K562 (cell line): ENCODE measurements around the gene HMX1. TPM values are rescaled to one million over a fixed set of nuclear protein-coding genes. Genes with fewer than 3 reads are reported as not detected.

Experiments used
- ATAC-seq: fragments of 200-7000 bp; cut with Tn5 transposase; 3 replicates; pipeline ENCODE4 v1.9.1; 2020; ENCODE audit warnings: moderate library complexity
- BruUV-seq: library from RNA; stranded (reverse); fragments of 400-500 nt; replicated peaks from 2 replicates; lab custom pipeline; 2021; lab: Mats Ljungman, UMichigan
- CTCF ChIA-PET: fragments of 300-600 bp; formaldehyde crosslinking; extraction: SDS; loops from one replicate; lab custom pipeline; 2021; ENCODE audit warnings: low intra/inter-chr PET ratio; lab: Yijun Ruan, JAX
- POLR2A ChIA-PET: fragments of 300-600, 350-650 bp; sonication (Branson Sonifier 250); formaldehyde crosslinking; extraction: SDS; loops from one replicate; lab custom pipeline; 2021; ENCODE audit warnings: antibody characterized with exemption, inconsistent platforms; lab: Yijun Ruan, JAX
- DNase-seq, 4 experiments: peaks; one replicate each; pipeline versions ENCODE4 v3.0.0 to v3.0.0-alpha.2; 2011 to 2018; ENCODE audit warnings: low spot score in 3 of 4, mixed read lengths in 3 of 4; ENCODE audit errors: extremely low read depth in 1 of 4
- FAIRE-seq: peaks from 2 replicates; lab custom pipeline; 2011; peaks lifted over from hg19 to GRCh38; lab: Jason Lieb, UNC
- H2AFZ ChIP-seq: 2 replicates; pipeline ENCODE4 v1.6.0; 2011; ENCODE audit warnings: low read depth, low read length, control low read depth, inconsistent platforms
- H3K27ac ChIP-seq: fragments of 200-600 bp; 3 replicates; pipeline ENCODE4 v1.8.0; 2011; ENCODE audit warnings: low read depth, mild to moderate bottlenecking, control low read depth, inconsistent platforms, low read length, moderate library complexity, mixed read lengths; ENCODE audit errors: extremely low read depth
- H3K27me3 ChIP-seq, 2 experiments: fragments of 300-600 bp in 1 of 2; 2 replicates in 1 of 2; 3 replicates in 1 of 2; pipeline versions ENCODE4 v1.6.0 to v1.8.0; 2011; ENCODE audit warnings: inconsistent platforms in 2 of 2, low read length in 2 of 2, mild to moderate bottlenecking in 1 of 2, mixed read lengths in 1 of 2, moderate library complexity in 1 of 2; ENCODE audit not compliant: control insufficient read depth in 2 of 2, insufficient read depth in 2 of 2
- H3K36me3 ChIP-seq: fragments of 300-600 bp; 3 replicates; pipeline ENCODE4 v1.8.0; 2011; ENCODE audit warnings: mild to moderate bottlenecking, low read length, inconsistent platforms; ENCODE audit not compliant: control insufficient read depth, insufficient read depth
- H3K4me1 ChIP-seq, 2 experiments: fragments of 200-600 bp in 1 of 2; replicated peaks in 1 of 2; 2 replicates in 1 of 2; 3 replicates in 1 of 2; pipeline versions ENCODE4 v1.5.1 to v1.8.0; 2011; ENCODE audit warnings: inconsistent platforms in 2 of 2, low read length in 2 of 2, mild to moderate bottlenecking in 1 of 2, mixed read lengths in 1 of 2, moderate library complexity in 1 of 2; ENCODE audit not compliant: control insufficient read depth in 2 of 2, insufficient read depth in 2 of 2
- H3K4me2 ChIP-seq: 2 replicates; pipeline ENCODE4 v1.6.1; 2011; ENCODE audit warnings: low read length, control low read depth, inconsistent platforms, mixed read lengths; ENCODE audit not compliant: insufficient read depth
- H3K4me3 ChIP-seq: fragments of 200-600 bp; sonication (generic), shearing (Covaris generic); 2 replicates; pipeline ENCODE4 v1.5.1; 2016; ENCODE audit warnings: control low read depth, inconsistent platforms
- H3K79me2 ChIP-seq: fragments of 200-600 bp; 3 replicates; pipeline ENCODE4 v1.8.0; 2011; ENCODE audit warnings: low read length, inconsistent platforms; ENCODE audit not compliant: control insufficient read depth, insufficient read depth
- H3K9ac ChIP-seq, 2 experiments: 2 replicates each; pipeline versions ENCODE4 v1.6.0 to v1.6.1; 2011; ENCODE audit warnings: low read depth in 2 of 2, low read length in 2 of 2, control low read depth in 1 of 2, inconsistent platforms in 1 of 2, mild to moderate bottlenecking in 1 of 2, mixed read lengths in 1 of 2; ENCODE audit not compliant: insufficient read depth in 1 of 2
- H3K9me1 ChIP-seq: one replicate; pipeline ENCODE4 v1.6.0; 2011; ENCODE audit warnings: inconsistent platforms, mild to moderate bottlenecking, low read length, moderate library complexity; ENCODE audit not compliant: control insufficient read depth, insufficient read depth
- H3K9me3 ChIP-seq: replicated peaks from 2 replicates; pipeline ENCODE4 v1.5.1; 2011; ENCODE audit warnings: low read depth, low read length, inconsistent platforms; ENCODE audit not compliant: control insufficient read depth, insufficient read depth
- H4K20me1 ChIP-seq: replicated peaks from 2 replicates; pipeline ENCODE4 v1.6.1; 2011; ENCODE audit warnings: low read length, inconsistent platforms, mixed read lengths; ENCODE audit not compliant: control insufficient read depth, insufficient read depth
- BRF1 ChIP-seq: IDR thresholded peaks from 3 replicates; pipeline ENCODE4 v1.6.1; 2011; ENCODE audit warnings: borderline replicate concordance, mild to moderate bottlenecking; ENCODE audit not compliant: insufficient read length; ENCODE audit errors: extremely low read depth
- HCFC1 ChIP-seq: IDR thresholded peaks from 2 replicates; pipeline ENCODE4 v1.6.1; 2012; ENCODE audit warnings: low read depth, low read length, improper control_type of control experiment
- L3MBTL2 ChIP-seq: fragments of 450-650 bp; IDR thresholded peaks from 2 replicates; pipeline ENCODE4 v1.6.1; 2016; ENCODE audit warnings: mild to moderate bottlenecking, moderate library complexity
- NFE2L1 ChIP-seq: fragments of 450-650 bp; IDR thresholded peaks from 2 replicates; pipeline ENCODE4 v1.6.1; 2016; ENCODE audit warnings: missing genetic modification characterization, low read depth, mild to moderate bottlenecking, missing compliant biosample characterization, moderate library complexity, borderline replicate concordance
- SIX5 ChIP-seq, 2 experiments: IDR thresholded peaks; 2 replicates each; pipeline ENCODE4 v1.6.1; 2011; ENCODE audit warnings: low read length in 2 of 2, borderline replicate concordance in 1 of 2, low read depth in 1 of 2, mild to moderate bottlenecking in 1 of 2, moderate library complexity in 1 of 2; ENCODE audit not compliant: insufficient read depth in 1 of 2
- ZNF143 ChIP-seq: sonication (generic); formaldehyde crosslinking; IDR thresholded peaks from 2 replicates; pipeline ENCODE4 v1.9.0; 2022; ENCODE audit warnings: mild to moderate bottlenecking, missing genetic modification reagents
- WGBS: fragments of 100-300 bp; shearing (Covaris generic); methylation state at CpG from one replicate; pipeline ENCODE4 v1.1.6; 2016; ENCODE audit warnings: low coverage, mixed read lengths; ENCODE audit not compliant: insufficient coverage; ENCODE audit errors: missing lambda C conversion rate; 5-methylcytosine and 5-hydroxymethylcytosine counted together
- in situ Hi-C: fragments of 300-500 bp; cut with MboI; formaldehyde crosslinking; loops from 4 replicates; pipeline ENCODE4 v1.15.0; 2018; ENCODE audit warnings: inconsistent platforms, mixed read lengths
- intact Hi-C: fragments of 100-400 bp; cut with micrococcal nuclease; formaldehyde crosslinking; loops from 2 replicates; pipeline ENCODE4 v1.14.2; 2022
- polyA plus RNA-seq, 8 experiments: library from polyadenylated mRNA; depleted of rRNA in 4 of 8; stranded (reverse) in 5 of 8; unstranded in 3 of 8; fragments of >200 nt; fragmentation: Nextera tagmentation in 2 of 8; fragmentation: Illumina TruSeq in 1 of 8; extraction: Ambion mirVana in 2 of 8; extraction: Trizol in 1 of 8; gene quantifications; 2 replicates each; pipeline versions ENCODE4 v1.2.1 to v1.2.3, GENCODE V29; 2011 to 2014; ENCODE audit warnings: inconsistent platforms in 1 of 8, missing spikeins in 1 of 8
- total RNA-seq, 7 experiments: library from RNA; depleted of rRNA in 6 of 7; stranded (reverse); fragments of >200 nt in 6 of 7; fragmentation: Illumina TruSeq in 2 of 7; extraction: Trizol in 2 of 7; gene quantifications; 2 replicates each; pipeline versions ENCODE4 v1.2.1 to v1.2.3, GENCODE V29; 2011 to 2021; ENCODE audit warnings: low replicate concordance in 1 of 7
- TF ChIP-seq, protein P1 (sequence below): sonication (generic); formaldehyde crosslinking; IDR thresholded peaks from 2 replicates; pipeline ENCODE4 v1.9.0; 2022; ENCODE audit warnings: mild to moderate bottlenecking, missing genetic modification reagents
- TF ChIP-seq, protein P2 (sequence below): sonication (generic); formaldehyde crosslinking; IDR thresholded peaks from 2 replicates; pipeline ENCODE4 v1.5.0; 2020; ENCODE audit warnings: missing genetic modification reagents
- TF ChIP-seq, protein P3 (sequence below): fragments of 450-650 bp; IDR thresholded peaks from 2 replicates; pipeline ENCODE4 v1.6.1; 2016; ENCODE audit warnings: mild to moderate bottlenecking, moderate library complexity

The HMX1 gene
- total and polyA plus RNA-seq, 9 of the 15 experiments (the other 6 are each of a cell fraction or from before 2014, with no cell fraction given), result not detected

DNA sequence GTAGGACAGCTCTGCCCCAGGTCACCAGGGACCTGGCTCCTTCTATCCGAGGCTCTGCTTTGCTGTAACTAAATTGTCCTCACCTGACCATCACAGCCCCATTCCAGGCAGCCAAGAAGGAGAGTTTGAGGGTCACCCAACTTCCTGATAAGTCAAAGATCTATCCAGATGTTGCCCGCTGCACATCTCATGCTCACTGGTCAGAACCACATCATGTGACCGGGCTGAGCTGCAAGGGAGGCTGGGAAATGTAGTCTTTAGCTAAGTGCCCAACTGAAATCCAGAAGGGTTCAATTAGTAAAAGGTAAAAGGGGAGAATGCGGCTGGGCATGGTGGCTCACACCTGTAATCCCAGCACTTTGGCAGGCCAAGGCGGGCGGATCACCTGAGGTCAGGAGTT is 18.4 kb downstream of the HMX1 start:
- peak; percentile 75 for ATAC-seq
- in situ Hi-C loops, result no loop called here
- no peak overlapping the region for H2AFZ ChIP-seq
- H3K9me1 ChIP-seq, result no peaks in the 10 kb centered on the region
- intact Hi-C loops, result no loop called here
- no peak overlapping the region for H3K27ac ChIP-seq
- no peak overlapping the region for H3K4me3 ChIP-seq
- no peaks in the 10 kb centered on the region for H3K79me2 ChIP-seq
- peaks cover 0 to 4% of the 10 kb centered on the region in 2 experiments; a peak in 2 of 5 replicates for H3K4me1 ChIP-seq
- H4K20me1 ChIP-seq, result peaks cover 4% of the 10 kb centered on the region; the same call in 1 of the 2 replicates
- H3K4me2 ChIP-seq, result no peak overlapping the region
- CTCF ChIA-PET, result no interaction called here
- H3K36me3 ChIP-seq, result no peaks in the 10 kb centered on the region
- no peak for FAIRE-seq
- POLR2A ChIA-PET, result interaction anchor here (1.2 kb wide), 1 partner anchor 13 kb away, joined by 6 read pairs; no protein-coding TSS in a partner anchor
- peak in 3 of 4 experiments; percentile 22 to 29 (median 26) for DNase-seq
- no peaks in the 10 kb centered on the region for H3K9me3 ChIP-seq
- H3K27me3 ChIP-seq, result peaks cover 8 to 77% of the 10 kb centered on the region in 2 experiments; a peak in 4 of 5 replicates
- 4% methylated on average over 6 of the region's 6 CpGs for WGBS
- H3K9ac ChIP-seq, result no peak overlapping the region
- no TSS peak for BruUV-seq
- TF ChIP-seq NFE2L1 (no peak), HCFC1 (peak; percentile 79), ZNF143 (CRISPR knock-in tag) (peak; percentile 74), SIX5 (IDR thresholded peaks at IDR 0.05; ENCODE audit: borderline replicate concordance in 1 of 2, insufficient read depth in 1 of 2, low read depth in 1 of 2, low read length in 2 of 2) (peak; percentile 41 to 46; a peak in 3 of 4 replicates), L3MBTL2 (no peak), BRF1 (no peak)
- TF ChIP-seq, protein P1, sequence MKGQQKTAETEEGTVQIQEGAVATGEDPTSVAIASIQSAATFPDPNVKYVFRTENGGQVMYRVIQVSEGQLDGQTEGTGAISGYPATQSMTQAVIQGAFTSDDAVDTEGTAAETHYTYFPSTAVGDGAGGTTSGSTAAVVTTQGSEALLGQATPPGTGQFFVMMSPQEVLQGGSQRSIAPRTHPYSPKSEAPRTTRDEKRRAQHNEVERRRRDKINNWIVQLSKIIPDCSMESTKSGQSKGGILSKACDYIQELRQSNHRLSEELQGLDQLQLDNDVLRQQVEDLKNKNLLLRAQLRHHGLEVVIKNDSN (CRISPR knock-in tag), result peak; percentile 84
- TF ChIP-seq, protein P2, sequence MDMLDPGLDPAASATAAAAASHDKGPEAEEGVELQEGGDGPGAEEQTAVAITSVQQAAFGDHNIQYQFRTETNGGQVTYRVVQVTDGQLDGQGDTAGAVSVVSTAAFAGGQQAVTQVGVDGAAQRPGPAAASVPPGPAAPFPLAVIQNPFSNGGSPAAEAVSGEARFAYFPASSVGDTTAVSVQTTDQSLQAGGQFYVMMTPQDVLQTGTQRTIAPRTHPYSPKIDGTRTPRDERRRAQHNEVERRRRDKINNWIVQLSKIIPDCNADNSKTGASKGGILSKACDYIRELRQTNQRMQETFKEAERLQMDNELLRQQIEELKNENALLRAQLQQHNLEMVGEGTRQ (CRISPR knock-in tag), result peak; percentile 92
- TF ChIP-seq, protein P3, sequence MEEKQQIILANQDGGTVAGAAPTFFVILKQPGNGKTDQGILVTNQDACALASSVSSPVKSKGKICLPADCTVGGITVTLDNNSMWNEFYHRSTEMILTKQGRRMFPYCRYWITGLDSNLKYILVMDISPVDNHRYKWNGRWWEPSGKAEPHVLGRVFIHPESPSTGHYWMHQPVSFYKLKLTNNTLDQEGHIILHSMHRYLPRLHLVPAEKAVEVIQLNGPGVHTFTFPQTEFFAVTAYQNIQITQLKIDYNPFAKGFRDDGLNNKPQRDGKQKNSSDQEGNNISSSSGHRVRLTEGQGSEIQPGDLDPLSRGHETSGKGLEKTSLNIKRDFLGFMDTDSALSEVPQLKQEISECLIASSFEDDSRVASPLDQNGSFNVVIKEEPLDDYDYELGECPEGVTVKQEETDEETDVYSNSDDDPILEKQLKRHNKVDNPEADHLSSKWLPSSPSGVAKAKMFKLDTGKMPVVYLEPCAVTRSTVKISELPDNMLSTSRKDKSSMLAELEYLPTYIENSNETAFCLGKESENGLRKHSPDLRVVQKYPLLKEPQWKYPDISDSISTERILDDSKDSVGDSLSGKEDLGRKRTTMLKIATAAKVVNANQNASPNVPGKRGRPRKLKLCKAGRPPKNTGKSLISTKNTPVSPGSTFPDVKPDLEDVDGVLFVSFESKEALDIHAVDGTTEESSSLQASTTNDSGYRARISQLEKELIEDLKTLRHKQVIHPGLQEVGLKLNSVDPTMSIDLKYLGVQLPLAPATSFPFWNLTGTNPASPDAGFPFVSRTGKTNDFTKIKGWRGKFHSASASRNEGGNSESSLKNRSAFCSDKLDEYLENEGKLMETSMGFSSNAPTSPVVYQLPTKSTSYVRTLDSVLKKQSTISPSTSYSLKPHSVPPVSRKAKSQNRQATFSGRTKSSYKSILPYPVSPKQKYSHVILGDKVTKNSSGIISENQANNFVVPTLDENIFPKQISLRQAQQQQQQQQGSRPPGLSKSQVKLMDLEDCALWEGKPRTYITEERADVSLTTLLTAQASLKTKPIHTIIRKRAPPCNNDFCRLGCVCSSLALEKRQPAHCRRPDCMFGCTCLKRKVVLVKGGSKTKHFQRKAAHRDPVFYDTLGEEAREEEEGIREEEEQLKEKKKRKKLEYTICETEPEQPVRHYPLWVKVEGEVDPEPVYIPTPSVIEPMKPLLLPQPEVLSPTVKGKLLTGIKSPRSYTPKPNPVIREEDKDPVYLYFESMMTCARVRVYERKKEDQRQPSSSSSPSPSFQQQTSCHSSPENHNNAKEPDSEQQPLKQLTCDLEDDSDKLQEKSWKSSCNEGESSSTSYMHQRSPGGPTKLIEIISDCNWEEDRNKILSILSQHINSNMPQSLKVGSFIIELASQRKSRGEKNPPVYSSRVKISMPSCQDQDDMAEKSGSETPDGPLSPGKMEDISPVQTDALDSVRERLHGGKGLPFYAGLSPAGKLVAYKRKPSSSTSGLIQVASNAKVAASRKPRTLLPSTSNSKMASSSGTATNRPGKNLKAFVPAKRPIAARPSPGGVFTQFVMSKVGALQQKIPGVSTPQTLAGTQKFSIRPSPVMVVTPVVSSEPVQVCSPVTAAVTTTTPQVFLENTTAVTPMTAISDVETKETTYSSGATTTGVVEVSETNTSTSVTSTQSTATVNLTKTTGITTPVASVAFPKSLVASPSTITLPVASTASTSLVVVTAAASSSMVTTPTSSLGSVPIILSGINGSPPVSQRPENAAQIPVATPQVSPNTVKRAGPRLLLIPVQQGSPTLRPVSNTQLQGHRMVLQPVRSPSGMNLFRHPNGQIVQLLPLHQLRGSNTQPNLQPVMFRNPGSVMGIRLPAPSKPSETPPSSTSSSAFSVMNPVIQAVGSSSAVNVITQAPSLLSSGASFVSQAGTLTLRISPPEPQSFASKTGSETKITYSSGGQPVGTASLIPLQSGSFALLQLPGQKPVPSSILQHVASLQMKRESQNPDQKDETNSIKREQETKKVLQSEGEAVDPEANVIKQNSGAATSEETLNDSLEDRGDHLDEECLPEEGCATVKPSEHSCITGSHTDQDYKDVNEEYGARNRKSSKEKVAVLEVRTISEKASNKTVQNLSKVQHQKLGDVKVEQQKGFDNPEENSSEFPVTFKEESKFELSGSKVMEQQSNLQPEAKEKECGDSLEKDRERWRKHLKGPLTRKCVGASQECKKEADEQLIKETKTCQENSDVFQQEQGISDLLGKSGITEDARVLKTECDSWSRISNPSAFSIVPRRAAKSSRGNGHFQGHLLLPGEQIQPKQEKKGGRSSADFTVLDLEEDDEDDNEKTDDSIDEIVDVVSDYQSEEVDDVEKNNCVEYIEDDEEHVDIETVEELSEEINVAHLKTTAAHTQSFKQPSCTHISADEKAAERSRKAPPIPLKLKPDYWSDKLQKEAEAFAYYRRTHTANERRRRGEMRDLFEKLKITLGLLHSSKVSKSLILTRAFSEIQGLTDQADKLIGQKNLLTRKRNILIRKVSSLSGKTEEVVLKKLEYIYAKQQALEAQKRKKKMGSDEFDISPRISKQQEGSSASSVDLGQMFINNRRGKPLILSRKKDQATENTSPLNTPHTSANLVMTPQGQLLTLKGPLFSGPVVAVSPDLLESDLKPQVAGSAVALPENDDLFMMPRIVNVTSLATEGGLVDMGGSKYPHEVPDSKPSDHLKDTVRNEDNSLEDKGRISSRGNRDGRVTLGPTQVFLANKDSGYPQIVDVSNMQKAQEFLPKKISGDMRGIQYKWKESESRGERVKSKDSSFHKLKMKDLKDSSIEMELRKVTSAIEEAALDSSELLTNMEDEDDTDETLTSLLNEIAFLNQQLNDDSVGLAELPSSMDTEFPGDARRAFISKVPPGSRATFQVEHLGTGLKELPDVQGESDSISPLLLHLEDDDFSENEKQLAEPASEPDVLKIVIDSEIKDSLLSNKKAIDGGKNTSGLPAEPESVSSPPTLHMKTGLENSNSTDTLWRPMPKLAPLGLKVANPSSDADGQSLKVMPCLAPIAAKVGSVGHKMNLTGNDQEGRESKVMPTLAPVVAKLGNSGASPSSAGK, result no peak
